ENCODE data around the gene ATP2C2. TPM values are rescaled to one million over a fixed set of nuclear protein-coding genes. Genes with fewer than 3 reads are reported as not detected.

Gene ATP2C2
- total RNA-seq, 1 experiment from 2014 or later: not detected

DNA sequence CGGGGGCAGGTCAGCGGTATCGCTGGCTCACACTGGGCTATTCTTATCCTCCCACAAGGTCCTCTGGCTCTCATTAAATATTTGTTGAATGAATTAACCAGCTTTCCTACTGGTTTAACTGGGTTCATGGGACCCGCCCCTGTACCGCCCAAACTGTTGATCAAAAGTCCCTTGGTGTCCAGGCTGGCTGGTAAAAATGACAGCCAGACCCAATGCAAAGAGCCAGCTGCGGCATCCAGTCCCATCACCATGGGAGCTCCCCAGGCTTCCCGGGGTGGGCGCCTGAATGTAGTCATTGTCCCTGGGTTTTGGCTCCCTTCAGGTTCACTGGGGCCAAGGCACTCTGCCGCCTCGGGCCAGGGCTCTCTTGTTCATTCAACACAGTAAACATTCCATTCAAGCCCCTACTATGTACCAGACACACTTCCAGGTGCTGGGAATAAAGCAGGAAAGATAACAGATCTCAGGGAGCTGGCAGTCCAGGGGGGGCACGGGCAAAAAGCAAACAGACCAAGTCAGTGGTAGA is 11.7 kb upstream of the ATP2C2 start:
- ChIA-PET POLR2A (ENCODE audit: low non-redundant PET) (no interaction called here), CTCF (no interaction called here)
- no TSS peak for BruUV-seq (replicated peaks)
- no peaks in the 10 kb centered on the region for H3K36me3 ChIP-seq (ENCODE audit: insufficient read depth, low read length, poor library complexity, severe bottlenecking)
- no peak overlapping the region for H3K27ac ChIP-seq (ENCODE audit: low read depth, low read length, poor library complexity, severe bottlenecking)
- H3K9me3 ChIP-seq (ENCODE audit: low read depth, low read length, poor library complexity, severe bottlenecking): no peaks in the 10 kb centered on the region
- intact Hi-C loops (cut with micrococcal nuclease; ENCODE audit: unreplicated experiment): no loop called here
- TF ChIP-seq EZH2 (IDR thresholded peaks at IDR 0.05; ENCODE audit: borderline replicate concordance, low read depth, low read length, poor library complexity, severe bottlenecking): no peak
- TF ChIP-seq, protein P1, sequence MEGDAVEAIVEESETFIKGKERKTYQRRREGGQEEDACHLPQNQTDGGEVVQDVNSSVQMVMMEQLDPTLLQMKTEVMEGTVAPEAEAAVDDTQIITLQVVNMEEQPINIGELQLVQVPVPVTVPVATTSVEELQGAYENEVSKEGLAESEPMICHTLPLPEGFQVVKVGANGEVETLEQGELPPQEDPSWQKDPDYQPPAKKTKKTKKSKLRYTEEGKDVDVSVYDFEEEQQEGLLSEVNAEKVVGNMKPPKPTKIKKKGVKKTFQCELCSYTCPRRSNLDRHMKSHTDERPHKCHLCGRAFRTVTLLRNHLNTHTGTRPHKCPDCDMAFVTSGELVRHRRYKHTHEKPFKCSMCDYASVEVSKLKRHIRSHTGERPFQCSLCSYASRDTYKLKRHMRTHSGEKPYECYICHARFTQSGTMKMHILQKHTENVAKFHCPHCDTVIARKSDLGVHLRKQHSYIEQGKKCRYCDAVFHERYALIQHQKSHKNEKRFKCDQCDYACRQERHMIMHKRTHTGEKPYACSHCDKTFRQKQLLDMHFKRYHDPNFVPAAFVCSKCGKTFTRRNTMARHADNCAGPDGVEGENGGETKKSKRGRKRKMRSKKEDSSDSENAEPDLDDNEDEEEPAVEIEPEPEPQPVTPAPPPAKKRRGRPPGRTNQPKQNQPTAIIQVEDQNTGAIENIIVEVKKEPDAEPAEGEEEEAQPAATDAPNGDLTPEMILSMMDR (conservative IDR thresholded peaks at IDR 0.05; ENCODE audit: low read depth, low read length): no peak
- no peak for DNase-seq (ENCODE audit: low spot score)
- peaks cover 19% of the 10 kb centered on the region for H3K27me3 ChIP-seq (replicated peaks; ENCODE audit: insufficient read depth, low read depth, low read length, poor library complexity)
- no peak overlapping the region for H3K4me3 ChIP-seq (ENCODE audit: low read depth, low read length, poor library complexity, severe bottlenecking)
- no peaks in the 10 kb centered on the region for H3K4me1 ChIP-seq (ENCODE audit: insufficient read depth, low read length, poor library complexity, severe bottlenecking)

DNA sequence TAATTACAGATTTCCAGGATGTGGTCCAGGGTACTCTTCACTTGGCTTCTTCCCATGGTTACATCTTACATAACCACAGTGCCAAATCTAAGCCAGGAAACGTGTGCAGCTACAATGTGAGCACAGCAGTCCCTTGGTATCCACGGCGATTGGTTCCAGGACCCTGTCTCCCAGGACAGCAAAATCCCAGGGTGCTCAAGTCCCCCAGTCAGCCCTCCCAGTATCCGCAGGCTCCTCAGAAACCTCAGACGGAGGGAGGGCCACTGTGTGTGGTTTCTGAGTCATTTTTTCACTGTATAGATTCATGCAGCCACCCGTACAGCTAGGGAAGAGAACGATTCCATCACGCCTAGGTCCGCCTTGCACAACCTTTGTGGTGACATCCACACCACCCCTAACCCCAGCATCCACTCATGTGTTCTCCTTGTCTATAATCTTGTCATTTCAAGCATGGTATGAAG is 11.1 kb upstream of the ATP2C2 start:
- Histone ChIP-seq H3K27me3 (replicated peaks; ENCODE audit: insufficient read depth, low read depth, low read length, poor library complexity) (peaks cover 19% of the 10 kb centered on the region), H3K4me1 (ENCODE audit: insufficient read depth, low read length, poor library complexity, severe bottlenecking) (no peaks in the 10 kb centered on the region), H3K27ac (ENCODE audit: low read depth, low read length, poor library complexity, severe bottlenecking) (no peak overlapping the region), H3K36me3 (ENCODE audit: insufficient read depth, low read length, poor library complexity, severe bottlenecking) (no peaks in the 10 kb centered on the region), H3K9me3 (ENCODE audit: low read depth, low read length, poor library complexity, severe bottlenecking) (no peaks in the 10 kb centered on the region), H3K4me3 (ENCODE audit: low read depth, low read length, poor library complexity, severe bottlenecking) (no peak overlapping the region)
- ChIA-PET POLR2A (ENCODE audit: low non-redundant PET) (no interaction called here), CTCF (no interaction called here)
- intact Hi-C loops (cut with micrococcal nuclease; ENCODE audit: unreplicated experiment): no loop called here
- no peak for TF ChIP-seq EZH2 (IDR thresholded peaks at IDR 0.05; ENCODE audit: borderline replicate concordance, low read depth, low read length, poor library complexity, severe bottlenecking)
- TF ChIP-seq, protein P1 (conservative IDR thresholded peaks at IDR 0.05; ENCODE audit: low read depth, low read length): no peak
- DNase-seq (ENCODE audit: low spot score): no peak
- BruUV-seq (replicated peaks): no TSS peak

DNA sequence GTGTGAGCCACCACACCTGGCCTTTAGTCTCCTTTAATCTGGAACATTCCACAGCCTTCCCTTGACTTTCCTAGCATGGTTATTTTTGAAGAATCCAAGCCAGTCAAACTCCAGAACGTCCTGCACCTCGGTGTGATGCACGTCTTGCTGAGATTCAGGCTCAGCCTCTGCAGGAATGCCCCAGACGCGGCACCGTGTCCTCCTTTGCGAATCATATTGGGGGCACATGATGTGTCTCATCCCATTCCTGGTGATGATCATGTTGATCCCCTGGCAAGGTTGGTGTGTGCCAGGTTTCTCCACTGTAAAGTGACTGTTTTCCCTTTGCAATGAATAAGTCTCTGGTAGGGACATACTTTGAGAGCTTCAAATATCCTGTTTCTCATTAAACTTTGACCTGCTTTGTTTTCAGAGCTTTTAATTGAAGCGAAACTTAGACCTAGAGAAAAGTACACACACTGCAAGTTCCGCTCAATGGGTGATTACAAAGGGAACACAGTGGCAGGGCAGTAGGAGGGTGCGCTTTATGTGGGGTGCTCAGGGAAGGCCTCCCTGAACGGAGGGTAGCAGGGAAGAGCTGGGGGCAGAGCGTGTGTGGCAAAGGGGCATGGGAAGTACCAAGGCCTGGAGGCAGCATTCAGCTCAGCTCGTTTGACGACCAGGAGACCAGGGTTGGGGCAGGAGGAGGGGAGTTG is 9.6 kb upstream of the ATP2C2 start:
- no peaks in the 10 kb centered on the region for H3K4me1 ChIP-seq (ENCODE audit: insufficient read depth, low read length, poor library complexity, severe bottlenecking)
- no peaks in the 10 kb centered on the region for H3K9me3 ChIP-seq (ENCODE audit: low read depth, low read length, poor library complexity, severe bottlenecking)
- TF ChIP-seq EZH2 (IDR thresholded peaks at IDR 0.05; ENCODE audit: borderline replicate concordance, low read depth, low read length, poor library complexity, severe bottlenecking): no peak
- TF ChIP-seq, protein P1 (conservative IDR thresholded peaks at IDR 0.05; ENCODE audit: low read depth, low read length): no peak
- H3K4me3 ChIP-seq (ENCODE audit: low read depth, low read length, poor library complexity, severe bottlenecking): no peak overlapping the region
- ChIA-PET CTCF (no interaction called here), POLR2A (ENCODE audit: low non-redundant PET) (no interaction called here)
- BruUV-seq (replicated peaks): no TSS peak
- no peak overlapping the region for H3K27ac ChIP-seq (ENCODE audit: low read depth, low read length, poor library complexity, severe bottlenecking)
- DNase-seq (ENCODE audit: low spot score): no peak
- H3K27me3 ChIP-seq (replicated peaks; ENCODE audit: insufficient read depth, low read depth, low read length, poor library complexity): peaks cover 19% of the 10 kb centered on the region
- intact Hi-C loops (cut with micrococcal nuclease; ENCODE audit: unreplicated experiment): no loop called here
- no peaks in the 10 kb centered on the region for H3K36me3 ChIP-seq (ENCODE audit: insufficient read depth, low read length, poor library complexity, severe bottlenecking)
